Activated B cell treated with CpG ODN at 0.5 μM for 24 hours (primary cell): ENCODE measurements around the gene CXCR6. TPM values are rescaled to one million over a fixed set of nuclear protein-coding genes. Genes with fewer than 3 reads are reported as not detected.

Experiments
- ATAC-seq: fragments of 200-7000 bp; cut with Tn5 transposase; one replicate; pipeline ENCODE4 v1.10.0; 2021; ENCODE audit warnings: low read depth, mild to moderate bottlenecking, moderate library complexity
- CTCF ChIA-PET: fragments of 350-600 bp; sonication (Branson Sonifier 250); formaldehyde crosslinking; loops from one replicate; lab custom pipeline; 2021; ENCODE audit warnings: antibody characterized with exemption; lab: Charles Lee
- POLR2A ChIA-PET: fragments of 350-600 bp; sonication (Branson Sonifier 250); formaldehyde crosslinking; loops from one replicate; lab custom pipeline; 2021; ENCODE audit warnings: antibody characterized with exemption; lab: Charles Lee
- DNase-seq: peaks from one replicate; pipeline ENCODE4 v3.0.0; 2022
- H3K27ac Mint-ChIP-seq: one replicate; pipeline ENCODE4 v1.8.0; 2020; ENCODE audit warnings: mixed read lengths
- H3K27me3 Mint-ChIP-seq: one replicate; pipeline ENCODE4 v1.8.0; 2021; ENCODE audit warnings: mixed read lengths
- H3K36me3 Mint-ChIP-seq: one replicate; pipeline ENCODE4 v1.8.0; 2021; ENCODE audit warnings: low read depth, mixed read lengths
- H3K4me1 Mint-ChIP-seq: one replicate; pipeline ENCODE4 v1.8.0; 2021; ENCODE audit warnings: mixed read lengths
- H3K4me3 Mint-ChIP-seq: one replicate; pipeline ENCODE4 v1.8.0; 2020; ENCODE audit warnings: mild to moderate bottlenecking, mixed read lengths
- H3K9me3 Mint-ChIP-seq: one replicate; pipeline ENCODE4 v1.8.0; 2020; ENCODE audit warnings: mixed read lengths
- intact Hi-C: fragments of 100-400 bp; cut with micrococcal nuclease; formaldehyde crosslinking; loops from one replicate; pipeline ENCODE4 v1.15.1; 2024
- total RNA-seq: library from RNA; stranded (reverse); gene quantifications from 2 replicates; pipeline ENCODE4 v1.2.3, GENCODE V29; 2022
- TF ChIP-seq, protein P1 (sequence below): fragments of 200-600 bp; IDR thresholded peaks from one replicate; pipeline ENCODE4 v1.8.0; 2022; ENCODE audit warnings: antibody characterized with exemption, mild to moderate bottlenecking

The CXCR6 gene
- total RNA-seq, 1 donor from 2014 or later: not detected

DNA sequence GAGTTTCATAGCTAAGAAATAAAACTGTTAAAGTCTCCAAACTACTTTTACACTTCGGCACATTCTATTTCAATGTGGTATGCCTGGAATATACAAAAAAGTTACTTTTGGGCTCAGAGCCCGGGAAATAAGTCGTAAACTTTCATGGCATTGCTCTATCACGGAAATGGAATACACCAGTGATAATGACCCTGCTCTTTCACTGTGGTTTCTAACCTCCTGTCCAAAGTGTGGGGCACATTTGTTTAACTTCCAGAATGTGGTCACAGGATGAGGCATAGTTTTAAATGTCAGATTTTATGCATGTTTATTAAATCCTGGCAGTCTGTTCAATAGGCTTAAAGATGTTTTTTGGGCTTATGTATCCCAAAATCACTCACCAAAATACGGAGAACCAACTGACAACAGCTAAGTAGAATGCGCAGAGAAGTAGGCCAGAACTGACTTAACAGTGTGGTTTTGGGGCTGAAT lies 5.1 kb downstream of the CXCR6 start:
- CTCF ChIA-PET: no interaction called here
- POLR2A ChIA-PET: no interaction called here
- H3K9me3 Mint-ChIP-seq: no peaks in the 10 kb centered on the region
- no peak overlapping the region for H3K4me3 Mint-ChIP-seq
- H3K27ac Mint-ChIP-seq: no peak overlapping the region
- peaks cover 86% of the 10 kb centered on the region for H3K36me3 Mint-ChIP-seq
- no peaks in the 10 kb centered on the region for H3K27me3 Mint-ChIP-seq
- no peak for DNase-seq
- no peaks in the 10 kb centered on the region for H3K4me1 Mint-ChIP-seq
- TF ChIP-seq, protein P1, sequence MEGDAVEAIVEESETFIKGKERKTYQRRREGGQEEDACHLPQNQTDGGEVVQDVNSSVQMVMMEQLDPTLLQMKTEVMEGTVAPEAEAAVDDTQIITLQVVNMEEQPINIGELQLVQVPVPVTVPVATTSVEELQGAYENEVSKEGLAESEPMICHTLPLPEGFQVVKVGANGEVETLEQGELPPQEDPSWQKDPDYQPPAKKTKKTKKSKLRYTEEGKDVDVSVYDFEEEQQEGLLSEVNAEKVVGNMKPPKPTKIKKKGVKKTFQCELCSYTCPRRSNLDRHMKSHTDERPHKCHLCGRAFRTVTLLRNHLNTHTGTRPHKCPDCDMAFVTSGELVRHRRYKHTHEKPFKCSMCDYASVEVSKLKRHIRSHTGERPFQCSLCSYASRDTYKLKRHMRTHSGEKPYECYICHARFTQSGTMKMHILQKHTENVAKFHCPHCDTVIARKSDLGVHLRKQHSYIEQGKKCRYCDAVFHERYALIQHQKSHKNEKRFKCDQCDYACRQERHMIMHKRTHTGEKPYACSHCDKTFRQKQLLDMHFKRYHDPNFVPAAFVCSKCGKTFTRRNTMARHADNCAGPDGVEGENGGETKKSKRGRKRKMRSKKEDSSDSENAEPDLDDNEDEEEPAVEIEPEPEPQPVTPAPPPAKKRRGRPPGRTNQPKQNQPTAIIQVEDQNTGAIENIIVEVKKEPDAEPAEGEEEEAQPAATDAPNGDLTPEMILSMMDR: no peak
- ATAC-seq: no peak
- intact Hi-C loops: no loop called here

DNA sequence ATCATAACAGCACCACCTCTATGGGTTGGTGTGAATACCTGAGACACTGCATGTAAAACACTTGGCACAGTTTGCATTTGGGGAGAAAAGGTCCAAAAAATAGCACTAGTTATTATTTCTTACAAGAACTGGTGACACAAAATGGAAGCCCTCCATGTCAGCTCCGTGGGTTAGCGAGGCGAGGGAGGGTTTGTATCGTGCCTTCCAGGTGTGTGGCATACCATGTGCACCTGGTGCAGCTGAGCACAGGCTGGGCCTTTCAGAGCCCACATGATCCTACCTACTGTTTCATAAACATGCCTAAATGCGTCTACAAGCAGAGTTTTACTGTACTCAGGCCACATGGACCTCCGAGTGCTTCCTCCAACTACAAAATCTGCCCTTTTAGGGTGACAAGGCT lies 5.6 kb downstream of the CXCR6 start:
- no peak for ATAC-seq
- H3K4me3 Mint-ChIP-seq: no peak overlapping the region
- ChIA-PET POLR2A (no interaction called here), CTCF (no interaction called here)
- H3K27me3 Mint-ChIP-seq: no peaks in the 10 kb centered on the region
- H3K4me1 Mint-ChIP-seq: no peaks in the 10 kb centered on the region
- intact Hi-C loops: no loop called here
- H3K9me3 Mint-ChIP-seq: no peaks in the 10 kb centered on the region
- TF ChIP-seq, protein P1: no peak
- H3K27ac Mint-ChIP-seq: no peak overlapping the region
- DNase-seq: no peak
- peaks cover 88% of the 10 kb centered on the region for H3K36me3 Mint-ChIP-seq

DNA sequence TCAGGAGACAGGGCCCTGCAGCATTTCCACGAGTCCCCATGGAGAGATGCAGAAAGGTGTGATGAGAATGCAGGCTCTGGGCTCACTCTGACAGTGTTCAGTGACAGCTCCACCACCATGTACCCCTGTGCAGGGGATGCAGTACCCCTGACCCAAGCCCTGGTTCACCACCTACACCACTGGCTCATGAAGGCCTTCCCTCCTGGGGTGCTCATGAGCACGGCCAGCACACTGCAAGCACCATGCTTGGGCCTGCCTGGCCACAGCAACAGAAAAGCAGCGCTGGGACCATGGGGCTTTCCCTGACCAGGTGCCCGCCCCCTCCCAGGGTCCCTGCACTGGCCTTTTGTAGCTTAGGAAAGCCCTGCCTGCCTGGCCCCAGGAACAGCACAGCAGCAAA lies 6.2 kb downstream of the CXCR6 start:
- Mint-ChIP-seq H3K27ac (no peak overlapping the region), H3K9me3 (no peaks in the 10 kb centered on the region), H3K27me3 (no peaks in the 10 kb centered on the region), H3K4me3 (no peak overlapping the region), H3K4me1 (no peaks in the 10 kb centered on the region), H3K36me3 (peaks cover 93% of the 10 kb centered on the region)
- DNase-seq: no peak
- no peak for ATAC-seq
- POLR2A ChIA-PET: no interaction called here
- TF ChIP-seq, protein P1: no peak
- CTCF ChIA-PET: no interaction called here
- intact Hi-C loops: no loop called here

DNA sequence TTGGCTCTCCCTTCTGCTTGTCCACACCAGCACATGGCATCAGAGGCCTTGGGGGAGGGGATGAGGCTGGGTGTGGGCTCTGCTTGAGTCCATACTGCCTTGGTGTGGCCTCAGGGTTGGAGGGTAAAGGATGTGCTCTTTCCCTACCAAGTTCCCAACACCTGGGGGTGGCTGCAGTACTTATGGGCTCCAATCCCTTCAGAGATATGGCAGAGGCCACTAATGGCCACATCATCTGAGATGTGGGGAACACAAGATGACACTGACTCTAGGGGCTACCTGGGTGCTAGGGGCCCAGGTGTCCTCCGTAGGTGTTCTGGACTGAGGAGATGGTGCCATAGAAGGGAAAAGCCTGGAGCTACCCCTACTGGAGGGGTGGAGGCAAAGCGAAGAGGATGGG lies 6.9 kb downstream of the CXCR6 start:
- intact Hi-C loops: no loop called here
- no peak for DNase-seq
- no peak overlapping the region for H3K27ac Mint-ChIP-seq

DNA sequence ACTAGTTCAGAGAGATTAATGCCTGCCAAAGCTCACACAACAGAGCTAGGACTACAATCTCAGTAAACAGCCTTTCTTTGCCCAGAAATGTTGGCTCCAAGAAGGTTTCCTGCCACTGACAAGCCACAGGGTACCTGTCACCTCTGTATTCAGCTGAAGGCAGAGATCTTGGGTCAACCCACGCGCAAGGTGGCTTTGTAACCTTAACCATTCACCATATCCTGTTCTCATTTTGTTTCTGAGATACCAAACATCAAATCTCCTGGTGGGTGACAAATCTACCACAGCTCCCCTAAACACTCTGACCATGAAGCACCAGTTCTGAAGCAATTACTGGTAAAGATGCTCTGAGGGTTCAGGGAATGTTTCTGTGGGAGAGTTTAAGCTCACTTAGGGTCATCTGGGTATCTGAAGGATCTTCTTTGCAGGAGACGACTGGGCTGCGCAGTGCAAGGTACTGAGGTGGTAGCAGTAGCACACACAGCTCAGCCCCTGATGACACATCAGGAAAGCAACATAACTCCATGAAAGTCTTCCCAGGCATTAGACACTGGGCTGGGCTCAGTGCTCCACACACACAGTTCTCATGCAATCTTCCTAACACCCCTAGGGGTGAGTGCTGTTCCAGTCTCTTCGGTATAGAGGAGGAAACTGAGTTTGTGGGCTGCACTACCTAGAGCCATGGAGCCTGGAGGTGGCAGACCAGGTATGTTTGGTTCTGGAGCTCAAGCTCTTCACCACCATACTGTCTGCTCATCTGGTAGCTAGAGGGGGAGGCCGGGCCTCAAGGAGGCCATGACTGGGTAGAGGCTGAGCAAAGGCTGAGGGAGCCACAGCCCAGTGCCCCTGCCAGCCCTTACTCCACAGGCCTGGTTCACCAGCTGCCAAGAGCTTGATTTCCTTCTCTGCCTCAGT lies 7.7 kb downstream of the CXCR6 start:
- H3K9me3 Mint-ChIP-seq: no peaks in the 10 kb centered on the region
- no peak overlapping the region for H3K4me3 Mint-ChIP-seq
- intact Hi-C loops: no loop called here
- DNase-seq: no peak
- H3K27ac Mint-ChIP-seq: no peak overlapping the region
- peaks cover 93% of the 10 kb centered on the region for H3K36me3 Mint-ChIP-seq
- no peak for ATAC-seq
- TF ChIP-seq, protein P1: no peak
- ChIA-PET POLR2A (no interaction called here), CTCF (interaction anchor here (1.2 kb wide), 1 partner anchor 12 kb away, joined by 4 read pairs; no protein-coding TSS in a partner anchor)
- H3K27me3 Mint-ChIP-seq: no peaks in the 10 kb centered on the region
- H3K4me1 Mint-ChIP-seq: no peaks in the 10 kb centered on the region

More for the DNA sequence above, 6.9 kb downstream of the CXCR6 start:
- Mint-ChIP-seq H3K4me3 (no peak overlapping the region), H3K4me1 (no peaks in the 10 kb centered on the region), H3K9me3 (no peaks in the 10 kb centered on the region), H3K36me3 (peaks cover 94% of the 10 kb centered on the region), H3K27me3 (no peaks in the 10 kb centered on the region)
- ATAC-seq: no peak
- POLR2A ChIA-PET: no interaction called here
- TF ChIP-seq, protein P1: no peak
- CTCF ChIA-PET: no interaction called here
